Stimulated activated CD4-positive, alpha-beta T cell treated with anti-CD3 and anti-CD28 coated beads, Interleukin-4, amount 100 ng/mL, for 48 hours (primary cell): ENCODE data around the gene ASS1.
A peak's percentile ranks its signal among the peaks of the same experiment; 100 is the strongest.
"Not testable (repeated sequence)": the region's sequence is repeated elsewhere in the genome, so short reads cannot be mapped to it uniquely, and the experiment has no call there.

Experiments
- DNase-seq, 2 donors: peaks; one replicate each; pipeline ENCODE4 v3.0.0-alpha.2; 2020; ENCODE audit warnings: low read depth in 2 of 2

ASS1 gene

DNA sequence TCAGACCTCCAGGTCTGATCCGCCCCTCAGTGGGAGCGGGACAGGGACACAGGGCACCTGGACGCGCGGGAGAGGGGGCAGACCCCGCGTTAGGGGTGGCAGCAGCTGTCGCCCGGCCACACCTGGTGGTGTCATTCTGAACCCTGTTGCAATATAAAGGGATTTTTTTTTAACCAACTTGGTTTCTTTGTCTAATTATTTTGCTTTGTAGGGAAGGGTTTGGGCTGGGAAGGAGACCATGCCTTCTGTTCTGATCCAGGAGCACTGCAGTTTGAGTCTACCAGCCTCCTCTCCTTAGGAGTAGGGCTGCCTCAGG is 10.9 kb upstream of the ASS1 start:
- no peak for DNase-seq

DNA sequence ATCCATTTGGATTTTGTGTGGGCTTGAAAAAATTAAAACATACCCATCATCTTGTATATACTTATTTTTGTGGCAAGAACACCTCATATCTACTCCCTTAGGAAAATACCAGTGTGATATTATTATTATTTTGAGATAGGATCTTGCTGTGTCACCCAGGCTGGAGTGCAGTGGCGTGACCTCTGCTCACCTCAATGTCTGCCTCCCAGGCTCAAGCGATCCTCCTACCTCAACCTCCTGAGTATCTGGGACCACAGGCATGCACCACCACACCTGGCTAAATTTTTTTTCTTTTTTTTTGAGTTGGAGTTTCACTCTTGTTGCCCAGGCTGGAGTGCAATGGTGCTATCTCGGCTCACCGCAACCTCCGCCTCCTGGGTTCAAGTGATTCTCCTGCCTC is 10.1 kb upstream of the ASS1 start:
- not testable (repeated sequence) for DNase-seq

DNA sequence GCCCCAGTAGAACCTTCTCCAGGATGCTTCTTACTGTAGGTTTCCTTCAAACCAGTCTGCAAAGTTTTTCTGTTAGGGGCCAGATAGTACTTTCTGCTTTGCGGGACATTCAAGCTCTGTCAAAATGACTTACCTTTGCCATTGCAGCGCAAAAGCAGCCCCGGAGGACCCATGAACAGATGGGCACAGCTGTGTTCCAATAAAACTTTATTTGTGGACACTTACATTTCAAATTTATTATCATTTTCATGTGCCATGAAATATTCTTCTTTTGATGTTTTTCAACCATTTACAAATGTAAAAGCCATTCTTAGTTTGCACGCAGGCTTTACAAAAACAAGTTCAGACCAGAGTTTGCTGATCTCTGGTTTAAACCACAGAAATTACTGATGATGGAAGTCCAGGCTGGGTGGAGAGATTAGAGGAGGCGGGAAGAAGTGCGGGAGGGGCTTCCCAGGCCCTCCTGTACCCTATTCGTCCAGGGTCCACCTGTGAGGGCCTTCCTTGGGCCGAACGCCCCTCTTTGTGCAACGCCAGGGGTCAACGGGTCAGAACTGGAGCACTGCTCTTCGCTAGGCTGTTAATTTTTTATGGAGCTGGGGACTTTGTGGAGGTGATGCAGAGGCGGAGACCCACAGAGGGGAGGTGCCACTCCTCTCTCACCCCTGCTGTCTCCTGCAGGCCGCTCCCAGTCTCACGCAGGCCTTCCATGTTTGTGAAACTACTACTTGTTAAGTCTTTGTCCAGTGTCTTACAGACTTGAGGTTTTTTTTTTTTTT is 7.6 kb upstream of the ASS1 start:
- no peak for DNase-seq

DNA sequence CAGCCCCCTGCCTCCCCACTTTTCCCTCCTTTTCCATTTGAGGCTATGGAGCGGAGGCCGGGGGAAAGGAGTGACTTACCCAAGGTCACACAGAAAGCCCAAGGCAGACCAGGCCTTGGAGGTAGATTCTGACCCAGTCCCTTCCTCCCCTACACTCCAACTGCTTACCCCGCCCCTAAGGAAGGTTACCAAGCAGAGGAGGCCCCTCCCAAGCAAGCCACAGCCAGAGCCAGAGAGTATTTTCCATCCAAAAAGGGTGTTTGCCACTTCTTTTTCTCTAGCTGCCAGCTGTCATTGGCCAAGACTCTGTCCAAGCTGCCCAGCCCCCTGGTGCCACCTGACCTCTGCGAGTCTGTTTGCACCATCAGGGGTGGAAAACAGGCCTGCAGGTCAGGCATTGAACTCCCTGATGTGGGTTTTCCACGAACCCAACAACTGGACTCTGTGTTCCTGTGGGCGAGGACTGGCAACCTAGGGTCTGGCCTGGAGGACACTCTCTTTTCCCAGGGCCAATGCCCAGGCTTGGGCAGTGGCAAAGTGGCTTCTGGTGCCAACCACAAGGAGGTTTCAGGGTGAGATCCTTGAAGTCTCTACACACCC is 6.3 kb upstream of the ASS1 start:
- no peak for DNase-seq

DNA sequence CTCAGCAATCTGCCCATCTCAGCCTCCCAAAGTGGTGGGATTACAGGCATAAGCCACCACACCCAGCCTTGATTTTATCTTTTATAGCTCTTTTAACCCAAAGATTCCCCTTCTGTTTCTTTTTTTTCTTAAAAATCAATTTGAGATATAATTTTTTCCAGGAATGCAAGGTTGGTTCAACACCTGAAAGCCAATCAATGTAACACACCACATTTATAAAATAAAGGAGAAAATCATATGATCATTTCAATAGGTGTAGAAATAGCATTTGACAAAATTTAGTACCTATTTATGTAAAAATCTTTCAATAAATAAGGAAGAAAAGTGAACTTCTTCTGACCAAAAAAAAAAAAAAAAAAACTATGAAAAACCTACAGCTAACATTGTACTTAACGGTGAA is 3.7 kb upstream of the ASS1 start:
- DNase-seq = no peak

DNA sequence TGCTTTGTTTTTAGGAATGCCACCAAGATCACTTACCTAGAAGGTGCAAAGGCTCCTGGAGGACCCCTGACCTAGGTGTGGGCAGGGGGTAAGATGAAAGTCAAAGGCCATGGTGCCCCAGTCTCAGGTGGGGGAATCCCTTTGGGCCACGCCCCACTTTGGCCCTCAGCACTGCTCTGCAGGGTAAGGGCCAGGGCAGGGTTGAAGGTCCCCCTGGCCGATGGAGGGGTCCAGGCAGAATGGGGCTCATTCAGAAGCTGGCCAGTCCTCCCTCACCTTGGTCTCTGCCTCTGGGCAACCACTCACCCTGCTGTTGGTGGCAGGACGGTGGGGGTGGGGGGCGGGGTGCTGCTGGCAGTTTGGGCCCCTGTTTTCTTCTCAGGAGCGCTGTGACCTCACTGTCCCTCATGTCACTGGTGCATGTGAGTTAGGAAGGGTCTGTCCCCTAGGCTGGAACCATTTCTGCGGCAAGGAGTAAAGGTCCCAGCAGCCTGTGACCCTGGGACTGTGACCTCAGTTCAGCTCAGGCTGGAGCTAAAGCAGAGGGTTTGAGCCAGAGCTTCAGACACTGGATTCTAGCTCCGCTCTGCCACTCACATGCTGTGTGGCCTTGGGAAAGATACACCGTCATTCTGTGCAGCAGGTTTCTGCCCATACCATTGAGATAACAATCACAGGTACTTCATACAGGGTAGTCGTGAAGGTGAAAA is 1.9 kb upstream of the ASS1 start:
- no peak for DNase-seq

DNA sequence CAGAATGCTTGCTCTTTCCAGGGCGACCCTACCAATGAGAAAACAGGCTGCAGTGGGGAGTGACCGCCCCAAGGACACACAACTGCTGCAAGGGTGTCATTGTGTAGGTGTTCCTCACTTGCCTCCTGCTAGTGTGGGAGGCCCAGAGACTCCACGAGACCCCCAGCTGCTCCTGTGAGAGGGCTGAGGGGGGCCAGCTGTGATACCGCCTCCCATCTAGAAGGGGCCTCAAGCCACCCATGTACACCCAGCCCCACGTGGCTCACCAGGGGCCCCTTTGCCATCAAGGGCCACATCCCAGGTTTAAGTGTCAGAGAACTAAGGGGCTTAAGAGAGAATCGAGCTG is 1.3 kb upstream of the ASS1 start:
- DNase-seq = no peak

DNA sequence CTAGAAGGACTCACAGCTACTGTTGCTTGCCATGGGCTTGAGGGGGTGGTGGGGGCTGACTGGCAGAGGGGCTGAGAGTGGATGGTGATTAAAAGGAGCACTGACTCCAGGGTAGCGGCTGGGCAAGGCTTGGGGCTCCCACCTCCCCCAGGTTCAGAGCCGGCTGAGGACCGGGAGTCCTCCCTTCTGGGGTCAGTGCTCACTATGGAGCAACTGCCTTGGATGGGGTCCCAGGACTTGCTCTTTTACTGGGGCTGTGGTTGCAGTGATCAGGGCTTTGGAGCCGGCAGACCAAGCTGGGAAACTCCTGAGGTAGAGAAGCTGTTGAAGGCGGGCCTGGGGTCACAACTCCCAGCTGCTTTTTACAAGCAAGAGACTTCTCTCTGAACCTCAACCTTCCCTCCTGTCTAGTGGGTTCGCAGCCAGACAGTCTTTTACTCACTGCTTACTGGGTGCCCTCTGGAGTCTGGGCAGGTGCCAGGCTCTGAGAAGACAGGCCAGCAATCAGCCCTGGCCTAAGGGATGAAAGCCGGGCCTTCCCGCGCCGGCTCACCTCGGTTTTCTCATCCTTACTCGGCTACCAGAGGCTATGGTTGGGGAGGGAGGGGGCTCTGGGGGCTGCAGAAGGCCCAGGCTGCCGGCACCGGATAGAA is 795 bp upstream of the ASS1 start:
- no peak for DNase-seq

DNA sequence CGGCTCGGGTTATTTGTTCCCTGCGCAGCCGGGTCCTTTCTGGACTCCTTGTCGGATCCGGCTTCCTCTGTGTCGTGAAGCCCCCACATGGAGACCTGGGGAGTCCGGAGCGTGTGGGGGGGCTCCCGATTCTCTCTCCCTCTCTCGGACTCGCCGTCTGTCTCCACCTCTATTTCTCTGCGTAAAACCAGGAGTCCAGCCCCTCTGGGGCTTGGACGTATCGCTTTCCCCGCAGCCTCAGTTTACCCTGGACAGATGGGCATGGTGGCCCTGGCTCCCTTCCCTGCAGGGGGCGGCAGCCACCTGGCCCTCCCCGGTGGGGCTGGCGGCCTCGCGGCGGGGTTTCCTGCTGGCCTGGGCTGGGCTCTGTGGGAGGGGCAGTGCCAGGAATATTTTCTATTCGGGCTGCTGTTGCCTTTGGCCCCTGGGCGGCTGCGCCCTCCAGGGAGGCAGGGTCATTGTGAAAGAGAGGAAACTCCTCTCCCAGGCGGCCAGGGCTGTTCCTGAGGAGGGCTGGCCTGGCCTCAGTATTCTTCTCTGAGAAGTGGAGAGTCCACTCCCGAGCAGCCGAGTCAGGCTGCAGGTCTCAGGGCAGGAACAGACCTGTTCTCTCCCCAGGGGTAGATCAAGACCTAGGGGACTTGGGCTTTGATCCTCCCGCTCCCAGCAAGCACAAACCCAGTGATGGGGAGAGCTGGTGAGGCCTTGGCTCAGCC is 665 bp downstream of the ASS1 start:
- DNase-seq = no peak

DNA sequence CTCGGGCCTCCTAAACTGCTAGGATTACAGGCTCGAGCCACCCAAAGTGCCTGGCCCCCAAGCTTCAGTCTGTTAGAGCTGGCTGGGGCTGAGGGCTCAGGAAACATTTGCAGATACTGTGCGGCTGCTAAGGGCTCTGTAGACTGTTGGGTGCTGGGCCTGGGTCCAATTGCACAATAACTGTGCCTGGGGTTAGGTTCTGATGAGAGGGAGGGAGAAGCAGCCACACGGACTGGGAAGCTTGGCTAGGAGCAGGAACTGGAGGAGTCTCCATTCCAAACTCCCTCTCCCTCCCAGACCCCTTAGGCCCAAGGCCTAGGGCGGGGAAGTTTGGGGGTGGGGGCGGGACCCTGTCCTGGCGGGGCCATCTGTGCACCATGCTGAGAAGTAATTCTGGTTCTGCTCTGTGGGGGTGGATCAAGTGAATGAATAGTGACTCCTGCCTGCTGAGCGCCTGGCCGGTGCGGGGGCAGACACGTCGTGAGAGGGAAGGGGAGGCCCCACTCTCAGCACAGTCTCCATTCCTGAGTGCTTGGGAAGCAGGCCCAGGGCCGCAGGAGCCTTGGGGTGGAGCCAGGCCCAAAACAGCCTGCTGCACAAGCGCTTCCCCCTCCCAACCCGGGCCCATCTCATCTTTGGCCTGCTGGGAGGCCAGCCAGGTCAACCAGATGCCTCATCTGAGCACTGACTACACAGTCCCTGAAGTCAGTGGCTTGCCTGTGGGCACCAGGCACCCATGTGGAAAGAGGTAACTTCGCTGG is 1.5 kb downstream of the ASS1 start:
- DNase-seq = no peak

DNA sequence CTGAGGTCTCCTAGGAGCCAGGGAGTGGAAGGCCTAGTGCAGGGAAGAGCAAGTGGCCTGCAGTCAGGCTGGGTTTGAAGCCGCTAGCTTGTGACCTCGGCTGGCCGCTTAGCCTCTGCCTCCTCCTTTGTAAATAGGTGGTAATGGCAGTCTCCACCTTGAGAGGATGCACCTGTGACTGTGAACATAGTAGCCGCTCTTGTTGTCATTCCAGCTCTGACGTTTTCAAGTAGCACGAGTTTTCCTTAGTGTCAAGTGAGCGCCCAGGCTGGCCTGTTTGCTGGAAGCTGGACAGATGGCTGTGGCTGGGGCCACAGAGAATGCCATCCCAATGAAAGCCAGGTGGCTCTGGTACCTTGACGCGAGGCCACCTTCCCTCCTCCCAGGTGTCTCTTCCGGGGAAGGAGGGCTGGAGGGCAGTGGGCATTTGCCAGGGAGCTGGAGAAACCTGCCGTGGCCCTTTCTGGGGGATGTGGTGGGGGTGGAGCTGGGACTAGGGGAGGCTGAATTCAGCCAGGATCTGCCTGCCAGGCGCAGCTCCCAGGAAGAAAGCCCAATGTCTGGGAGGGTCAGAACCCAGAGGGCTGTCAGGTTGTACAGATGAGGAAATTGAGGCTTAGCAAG is 2.5 kb downstream of the ASS1 start:
- DNase-seq = no peak

DNA sequence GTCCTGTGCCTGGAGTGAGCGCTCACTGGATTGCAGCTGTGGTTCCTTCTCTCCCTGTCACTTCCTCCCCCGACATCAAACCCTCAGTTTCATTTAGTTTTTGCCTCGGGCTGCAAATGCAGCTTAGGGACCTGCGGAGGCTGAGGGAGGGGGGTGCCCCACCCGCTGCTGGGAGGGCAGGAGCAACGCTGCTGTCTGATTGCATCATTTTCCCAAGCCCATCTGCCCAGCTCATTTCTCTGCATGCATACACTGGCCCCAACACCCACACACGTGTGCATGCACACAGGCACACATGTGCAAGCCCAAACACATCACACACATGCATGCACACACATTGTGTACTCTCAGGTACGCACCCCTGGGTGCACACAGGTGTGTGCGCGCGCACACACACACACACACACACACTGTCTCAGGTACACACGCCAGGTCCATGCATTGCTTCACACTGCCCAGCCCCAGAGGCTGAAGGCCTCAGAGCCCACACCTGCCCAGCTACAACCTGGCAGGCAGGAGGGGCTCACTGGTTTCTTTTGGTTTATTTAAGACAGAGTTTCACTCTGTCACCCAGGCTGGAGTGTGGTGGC is 3.4 kb downstream of the ASS1 start:
- no peak for DNase-seq

DNA sequence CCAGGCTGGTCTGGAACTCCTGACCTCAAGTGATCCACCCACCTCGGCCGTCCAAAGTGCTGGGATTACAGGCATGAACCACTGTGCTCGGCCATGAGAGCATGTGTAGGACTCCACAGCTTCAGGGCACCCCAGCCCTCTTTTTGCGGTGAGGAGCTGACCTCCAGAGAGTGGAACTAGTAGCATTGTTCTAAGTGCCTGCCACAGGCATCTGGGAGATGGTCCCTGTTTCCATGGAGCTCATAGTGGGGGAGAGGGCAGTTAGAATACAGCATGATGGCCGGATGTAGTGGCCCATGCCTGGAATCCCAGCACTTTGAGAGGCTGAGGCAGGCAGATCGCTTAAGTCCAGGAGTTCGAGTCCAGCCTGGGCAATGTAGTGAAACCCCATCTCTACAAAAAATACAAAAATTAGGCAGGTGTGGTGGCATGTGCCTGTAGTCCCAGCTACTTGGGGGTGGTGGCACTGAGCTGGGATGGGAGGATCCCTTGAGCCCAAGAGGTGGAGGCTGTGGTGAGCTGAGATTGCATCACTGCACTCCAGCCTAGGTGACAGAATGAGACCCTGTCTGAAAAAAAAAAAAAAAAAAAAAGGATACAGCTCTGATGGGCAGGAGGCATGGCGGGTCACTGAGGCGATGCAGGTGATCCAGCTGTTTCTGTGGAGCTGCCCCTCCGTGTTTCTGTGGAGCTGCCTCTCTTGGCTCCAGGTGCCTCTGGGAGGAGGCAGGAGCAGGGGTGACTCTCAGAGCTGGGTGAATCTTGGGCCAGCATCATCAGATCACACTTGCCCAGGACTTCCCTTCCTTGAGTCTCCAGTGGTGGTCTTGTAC is 4.2 kb downstream of the ASS1 start:
- no peak for DNase-seq

DNA sequence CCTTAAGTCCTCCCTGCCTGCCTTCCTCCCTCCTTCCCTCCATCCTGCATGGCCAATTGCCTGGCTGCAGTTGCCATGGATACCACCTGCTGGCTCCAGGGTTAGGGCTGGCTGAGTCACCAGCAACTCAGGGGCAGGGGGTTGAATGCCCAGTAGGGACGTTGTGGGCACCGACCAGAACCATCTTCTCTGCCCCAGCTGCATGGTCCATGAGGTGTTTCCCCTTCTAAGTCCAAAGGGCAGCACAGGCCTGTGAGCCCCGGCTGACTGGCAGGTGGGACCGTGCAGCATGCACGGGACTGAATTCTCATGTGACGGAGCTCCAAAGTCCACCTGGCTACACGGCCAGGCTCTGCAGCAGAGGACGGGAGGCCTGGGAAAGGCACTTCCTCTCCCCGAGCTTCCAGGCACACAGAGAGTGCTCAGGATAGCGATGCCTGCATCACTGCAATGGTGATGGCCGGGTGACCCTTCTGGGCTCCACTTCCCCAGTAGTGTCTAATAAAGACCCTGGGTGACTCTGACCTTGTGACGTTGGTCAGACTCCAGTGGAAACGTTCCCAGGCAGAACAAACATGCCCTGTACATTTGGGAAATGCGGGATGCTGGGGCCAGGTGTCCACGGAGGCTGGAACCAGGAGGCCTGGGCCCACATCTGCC is 5.7 kb downstream of the ASS1 start:
- DNase-seq = no peak

DNA sequence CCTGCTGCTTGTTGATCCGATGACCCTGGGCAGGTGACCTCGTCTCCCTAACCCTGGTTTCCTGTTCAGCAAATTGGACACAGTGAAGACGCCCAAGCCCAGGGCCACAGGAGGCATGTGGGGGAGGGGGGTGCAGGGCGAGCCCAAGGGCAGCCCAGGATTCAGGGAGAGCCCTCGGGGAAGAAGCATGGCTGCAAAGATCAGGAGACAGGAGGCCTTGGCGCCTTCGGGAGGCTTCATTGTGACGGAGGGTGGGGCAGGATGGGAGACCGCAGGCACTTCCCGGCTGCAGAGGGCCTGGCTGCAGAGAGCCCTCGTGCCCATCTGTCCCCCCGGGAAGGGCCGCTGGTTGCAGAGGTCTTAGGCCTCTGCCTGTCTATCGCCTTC is 6.2 kb downstream of the ASS1 start:
- no peak for DNase-seq

DNA sequence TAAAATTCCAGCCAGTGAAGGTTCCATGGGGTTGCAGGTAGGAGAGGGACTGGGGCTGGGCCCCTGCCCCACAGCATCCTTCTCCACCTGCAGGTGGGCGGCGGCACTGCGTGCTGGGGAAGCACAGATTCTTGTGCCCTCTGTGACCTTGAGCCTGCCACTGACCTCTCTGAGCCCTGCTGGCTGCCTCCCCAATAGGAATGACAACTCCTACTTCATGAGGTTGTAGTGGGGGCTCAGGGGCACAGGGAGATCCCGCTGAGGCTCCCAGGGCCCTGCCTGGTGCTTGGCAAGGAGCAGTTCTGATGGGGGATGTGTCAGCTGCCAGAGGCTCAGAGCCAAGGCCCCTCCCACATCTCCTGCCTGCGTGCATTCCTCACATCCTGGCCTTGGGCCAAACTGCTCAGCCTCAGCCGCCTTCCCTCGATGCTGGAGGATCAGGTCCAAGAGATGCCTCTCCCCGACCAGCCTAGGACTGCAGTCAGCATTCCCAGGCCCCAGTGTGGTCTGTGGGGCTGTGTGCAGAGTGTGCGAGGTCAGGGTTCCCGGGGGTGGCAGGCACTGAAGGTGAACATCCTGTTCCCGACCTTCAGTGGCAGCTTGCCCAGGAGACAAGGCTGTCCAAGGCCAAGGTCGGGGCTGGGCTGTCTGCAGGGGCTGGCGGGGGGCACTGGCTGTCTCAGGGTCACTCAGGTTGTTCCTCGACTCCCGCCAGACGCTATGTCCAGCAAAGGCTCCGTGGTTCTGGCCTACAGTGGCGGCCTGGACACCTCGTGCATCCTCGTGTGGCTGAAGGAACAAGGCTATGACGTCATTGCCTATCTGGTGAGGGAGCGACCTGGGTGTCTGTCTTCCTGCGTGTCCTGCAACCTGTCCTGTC is 7.0 kb downstream of the ASS1 start:
- peak in 1 of 2 donors; percentile 27 for DNase-seq

DNA sequence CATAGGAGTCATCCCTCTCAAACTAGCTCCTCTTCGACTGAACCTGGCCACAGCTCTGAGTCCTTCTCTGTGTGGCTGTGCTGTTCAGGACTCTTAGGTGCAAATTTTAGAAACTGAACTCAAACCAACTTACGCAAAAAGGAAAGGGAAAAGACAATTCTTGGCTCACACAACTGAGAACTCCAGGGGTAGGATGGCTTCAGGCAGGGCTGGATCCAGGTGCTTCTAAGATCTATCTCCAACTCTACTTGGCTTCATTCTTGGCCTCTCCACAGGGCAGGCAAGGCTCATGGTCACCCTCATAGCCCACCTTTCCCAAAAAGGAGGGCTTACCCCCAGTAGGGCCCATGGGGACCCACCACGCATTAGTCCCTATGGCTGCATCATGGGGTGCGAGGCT is 8.1 kb downstream of the ASS1 start:
- DNase-seq = no peak

DNA sequence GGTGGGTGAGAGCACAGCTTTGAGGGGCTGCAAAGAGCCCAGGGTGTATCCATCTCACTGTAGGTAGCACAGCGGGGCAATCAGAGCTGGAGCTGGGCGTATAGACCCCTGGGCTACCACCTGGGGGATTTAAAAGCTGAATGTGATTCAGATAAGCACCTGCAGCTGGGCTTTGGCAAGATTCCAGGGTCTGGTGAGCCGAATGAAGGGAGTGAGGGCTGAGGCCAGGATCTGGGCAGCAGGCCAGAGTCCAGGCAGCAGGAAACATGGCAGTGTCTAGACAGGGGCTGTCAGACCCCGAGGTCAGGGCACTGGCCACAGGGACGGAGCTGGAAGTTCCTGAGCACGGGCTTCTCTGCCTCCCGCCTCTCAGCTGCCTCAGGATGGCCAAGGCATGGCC is 8.7 kb downstream of the ASS1 start:
- no peak for DNase-seq
